EH (cell line): ENCODE results near the gene AP1AR.
A peak's percentile ranks its signal among the peaks of the same experiment; 100 is the strongest.

Source experiments
- DNase-seq: peaks from one replicate; pipeline ENCODE4 v3.0.0-alpha.2; 2015; ENCODE audit warnings: low read depth

Gene AP1AR

GRCh38 chr4:112222219-112222955 is 9.2 kb upstream of the AP1AR start:
- no peak for DNase-seq

- DNase-seq = peak; percentile 19
These were observed 6.4 kb upstream of the AP1AR start for GRCh38 chr4:112225157-112225556.

GRCh38 chr4:112230879-112231778 is 458 bp upstream of the AP1AR start:
- DNase-seq = peak; percentile 97

- DNase-seq = peak; percentile 90
These were observed 3.5 kb downstream of the AP1AR start for GRCh38 chr4:112234952-112235609.

GRCh38 chr4:112236040-112236439 is 4.5 kb downstream of the AP1AR start:
- DNase-seq = no peak

GRCh38 chr4:112238833-112239232 is 7.2 kb downstream of the AP1AR start:
- no peak for DNase-seq

- no peak for DNase-seq
These were observed 13.8 kb downstream of the AP1AR start for GRCh38 chr4:112245383-112245782.

GRCh38 chr4:112247021-112247420 is 15.4 kb downstream of the AP1AR start:
- no peak for DNase-seq

GRCh38 chr4:112251019-112251643 is 19.5 kb downstream of the AP1AR start:
- DNase-seq = no peak

- no peak for DNase-seq
These were observed 20.6 kb downstream of the AP1AR start for GRCh38 chr4:112252234-112252633.

- DNase-seq = peak; percentile 6
These were observed 21.9 kb downstream of the AP1AR start for GRCh38 chr4:112253382-112254000.

GRCh38 chr4:112257098-112257497 is 25.5 kb downstream of the AP1AR start:
- no peak for DNase-seq

- DNase-seq = peak; percentile 35
These were observed 35.2 kb downstream of the AP1AR start for GRCh38 chr4:112266823-112267222.

GRCh38 chr4:112270051-112270450 is 38.5 kb downstream of the AP1AR start:
- no peak for DNase-seq

- peak; percentile 80 for DNase-seq
These were observed 39.2 kb downstream of the AP1AR start for GRCh38 chr4:112270640-112271421.

- no peak for DNase-seq
These were observed 40.7 kb downstream of the AP1AR start for GRCh38 chr4:112272292-112272691.

- no peak for DNase-seq
These were observed 43.4 kb downstream of the AP1AR start for GRCh38 chr4:112274959-112275358.

GRCh38 chr4:112276113-112276512 is 44.5 kb downstream of the AP1AR start:
- DNase-seq = no peak

- DNase-seq = no peak
These were observed 45.6 kb downstream of the AP1AR start for GRCh38 chr4:112277220-112277619.

GRCh38 chr4:112277705-112278448 is 46.3 kb downstream of the AP1AR start:
- no peak for DNase-seq
